ENCODE results near the gene WEE2. TPM values are rescaled to one million over a fixed set of nuclear protein-coding genes. Genes with fewer than 3 reads are reported as not detected.
A peak's percentile ranks its signal among the peaks of the same experiment; 100 is the strongest.

WEE2 gene
- total RNA-seq: not detected
- polyA plus RNA-seq (2013, experiment 1 of 2): 0.11 TPM
- not detected for polyA plus RNA-seq (2013, experiment 2 of 2)
- long read RNA-seq, experiment 1: 0 reads
- long read RNA-seq, experiment 2: 0 reads
- long read RNA-seq, experiment 3: 0 reads
- long read RNA-seq, experiment 4: 0 reads

GRCh38 chr7:141708351-141708750 is at the start of gene WEE2:
Gene WEE2, plus strand, starts transcription at chr7:141708353. Its CDS starts 406 bp downstream, at chr7:141708759.
- no peak for DNase-seq
- no peak for TF ChIP-seq CTCF (conservative IDR thresholded peaks at IDR 0.05)
- Mint-ChIP-seq H3K27ac (no peak within 1 kb of the TSS), H3K4me3 (no peak within 1 kb of the TSS), H3K4me1 (peaks cover 34% of the 10 kb centered on the region), H3K36me3 (ENCODE audit: low read depth) (no peaks in the 10 kb centered on the region), H3K9me3 (no peaks in the 10 kb centered on the region), H3K27me3 (ENCODE audit: insufficient read depth) (peaks cover 6% of the 10 kb centered on the region)
- no peaks in the 10 kb centered on the region for H3K9me3 ChIP-seq (ENCODE audit: control insufficient read depth, low read length)
- H3K9ac ChIP-seq (ENCODE audit: extremely low read depth, low read length, poor library complexity, severe bottlenecking): no peak within 1 kb of the TSS
- 90 to 94% methylated on average over 5 to 6 of the region's 6 CpGs for WGBS, 2 experiments (ENCODE audit: insufficient coverage in 1 of 2, insufficient read length in 1 of 2)
- peaks cover 14% of the 10 kb centered on the region for H3K4me1 ChIP-seq (ENCODE audit: control insufficient read depth, insufficient read depth, low read length)
- H3K27me3 ChIP-seq (ENCODE audit: control insufficient read depth, insufficient read depth, low read length, poor library complexity, severe bottlenecking): peaks cover 4% of the 10 kb centered on the region
- H3K4me3 ChIP-seq (ENCODE audit: low read length): no peak within 1 kb of the TSS
- H3K27ac ChIP-seq (ENCODE audit: low read depth, low read length): no peak within 1 kb of the TSS
- H3K36me3 ChIP-seq (ENCODE audit: control insufficient read depth, insufficient read depth, low read length): no peaks in the 10 kb centered on the region

GRCh38 chr7:141659501-141659900 is 48.7 kb upstream of the WEE2 start:
- Histone ChIP-seq H3K9ac (ENCODE audit: extremely low read depth, low read length, poor library complexity, severe bottlenecking) (no peak overlapping the region), H3K36me3 (ENCODE audit: control insufficient read depth, insufficient read depth, low read length) (peaks cover 14% of the 10 kb centered on the region), H3K9me3 (ENCODE audit: control insufficient read depth, low read length) (no peaks in the 10 kb centered on the region), H3K27me3 (ENCODE audit: control insufficient read depth, insufficient read depth, low read length, poor library complexity, severe bottlenecking) (no peaks in the 10 kb centered on the region), H3K4me1 (ENCODE audit: control insufficient read depth, insufficient read depth, low read length) (peaks cover 3% of the 10 kb centered on the region), H3K4me3 (ENCODE audit: low read length) (no peak overlapping the region), H3K27ac (ENCODE audit: low read depth, low read length) (no peak overlapping the region)
- Mint-ChIP-seq H3K27me3 (ENCODE audit: insufficient read depth) (no peaks in the 10 kb centered on the region), H3K4me1 (peaks cover 2% of the 10 kb centered on the region), H3K4me3 (no peak overlapping the region), H3K9me3 (no peaks in the 10 kb centered on the region), H3K27ac (peak overlapping the region; percentile 67), H3K36me3 (ENCODE audit: low read depth) (peaks cover 27% of the 10 kb centered on the region)
- no peak for TF ChIP-seq CTCF (conservative IDR thresholded peaks at IDR 0.05)
- DNase-seq: no peak
- 93 to 94% methylated on average over 6 of the region's 6 CpGs for WGBS, 2 experiments (ENCODE audit: insufficient coverage in 1 of 2, insufficient read length in 1 of 2)

GRCh38 chr7:141660259-141660658 is 47.9 kb upstream of the WEE2 start:
- no peak for DNase-seq
- Histone ChIP-seq H3K9me3 (ENCODE audit: control insufficient read depth, low read length) (no peaks in the 10 kb centered on the region), H3K36me3 (ENCODE audit: control insufficient read depth, insufficient read depth, low read length) (peaks cover 9% of the 10 kb centered on the region), H3K27me3 (ENCODE audit: control insufficient read depth, insufficient read depth, low read length, poor library complexity, severe bottlenecking) (no peaks in the 10 kb centered on the region), H3K27ac (ENCODE audit: low read depth, low read length) (no peak overlapping the region), H3K9ac (ENCODE audit: extremely low read depth, low read length, poor library complexity, severe bottlenecking) (no peak overlapping the region), H3K4me1 (ENCODE audit: control insufficient read depth, insufficient read depth, low read length) (no peaks in the 10 kb centered on the region), H3K4me3 (ENCODE audit: low read length) (no peak overlapping the region)
- Mint-ChIP-seq H3K27me3 (ENCODE audit: insufficient read depth) (no peaks in the 10 kb centered on the region), H3K4me1 (no peaks in the 10 kb centered on the region), H3K36me3 (ENCODE audit: low read depth) (peaks cover 24% of the 10 kb centered on the region), H3K27ac (no peak overlapping the region), H3K9me3 (no peaks in the 10 kb centered on the region), H3K4me3 (no peak overlapping the region)
- WGBS, 2 experiments (ENCODE audit: insufficient coverage in 1 of 2, insufficient read length in 1 of 2): 95 to 100% methylated on average over 1 to 4 of the region's 4 CpGs
- no peak for TF ChIP-seq CTCF (conservative IDR thresholded peaks at IDR 0.05)

All from endodermal cell (in vitro differentiated cells).